ENCODE measurements around the gene DKC1. TPM values are rescaled to one million over a fixed set of nuclear protein-coding genes. Genes with fewer than 3 reads are reported as not detected.
"Not testable (repeated sequence)": the region's sequence is repeated elsewhere in the genome, so short reads cannot be mapped to it uniquely, and the experiment has no call there.

DKC1 gene
- total RNA-seq, 1 donor from 2014 or later, result 45.6 TPM

- Mint-ChIP-seq H3K9me3 (peaks cover 22% of the 10 kb centered on the region), H3K4me1 (no peaks in the 10 kb centered on the region), H3K4me3 (no peak overlapping the region), H3K27ac (no peak overlapping the region), H3K36me3 (no peaks in the 10 kb centered on the region), H3K27me3 (ENCODE audit: insufficient read depth, low read depth) (peaks cover 2% of the 10 kb centered on the region)
- Histone ChIP-seq H3K4me3 (no peak overlapping the region), H2AFZ (replicated peaks) (no peak overlapping the region), H3K27ac (no peak overlapping the region), H3K9ac (no peak overlapping the region), H3F3A (ENCODE audit: low read depth) (no peaks in the 10 kb centered on the region), H3K4me2 (no peak overlapping the region), H3K79me2 (ENCODE audit: low read depth) (no peaks in the 10 kb centered on the region), H3K4me1 (no peaks in the 10 kb centered on the region), H4K20me1 (ENCODE audit: low read depth) (no peaks in the 10 kb centered on the region), H3K9me3 (ENCODE audit: low read depth) (peaks cover 10% of the 10 kb centered on the region), H3K36me3 (peaks cover 4% of the 10 kb centered on the region), H3K27me3 (peaks cover 4% of the 10 kb centered on the region)
- TF ChIP-seq CTCF (IDR thresholded peaks at IDR 0.05) (no peak), EZH2 (IDR thresholded peaks at IDR 0.05) (no peak), EZH2phosphoT487 (IDR thresholded peaks at IDR 0.05) (no peak)
- no peak for DNase-seq (ENCODE audit: low spot score)
Measured at GRCh38 chrX:154812341-154813101, 49.9 kb downstream of the DKC1 start.

GRCh38 chrX:154813801-154814200 is 51.1 kb downstream of the DKC1 start:
- H3K4me1 Mint-ChIP-seq, result no peaks in the 10 kb centered on the region
- H3K4me3 ChIP-seq, result no peak overlapping the region
- no peaks in the 10 kb centered on the region for H3K4me1 ChIP-seq
- H3K4me2 ChIP-seq, result no peak overlapping the region
- TF ChIP-seq CTCF (IDR thresholded peaks at IDR 0.05), result no peak
- no peak for TF ChIP-seq EZH2 (IDR thresholded peaks at IDR 0.05)
- no peak for TF ChIP-seq EZH2phosphoT487 (IDR thresholded peaks at IDR 0.05)
- H2AFZ ChIP-seq (replicated peaks), result no peak overlapping the region
- H3F3A ChIP-seq (ENCODE audit: low read depth), result no peaks in the 10 kb centered on the region
- H3K27ac Mint-ChIP-seq, result no peak overlapping the region
- H3K27me3 ChIP-seq, result no peaks in the 10 kb centered on the region
- no peak overlapping the region for H3K27ac ChIP-seq
- H3K79me2 ChIP-seq (ENCODE audit: low read depth), result no peaks in the 10 kb centered on the region
- peaks cover 2% of the 10 kb centered on the region for H3K27me3 Mint-ChIP-seq (ENCODE audit: insufficient read depth, low read depth)
- no peak overlapping the region for H3K9ac ChIP-seq
- H4K20me1 ChIP-seq (ENCODE audit: low read depth), result no peaks in the 10 kb centered on the region
- H3K9me3 Mint-ChIP-seq, result peaks cover 13% of the 10 kb centered on the region
- no peak for DNase-seq (ENCODE audit: low spot score)
- H3K36me3 Mint-ChIP-seq, result no peaks in the 10 kb centered on the region
- H3K4me3 Mint-ChIP-seq, result no peak overlapping the region
- peaks cover 4% of the 10 kb centered on the region for H3K36me3 ChIP-seq
- H3K9me3 ChIP-seq (ENCODE audit: low read depth), result peaks cover 10% of the 10 kb centered on the region

GRCh38 chrX:154815274-154815818 is 52.7 kb downstream of the DKC1 start:
- Histone ChIP-seq H3K9ac (no peak overlapping the region), H3K4me1 (no peaks in the 10 kb centered on the region), H3K36me3 (peaks cover 4% of the 10 kb centered on the region), H3K4me3 (no peak overlapping the region), H3K79me2 (ENCODE audit: low read depth) (no peaks in the 10 kb centered on the region), H4K20me1 (ENCODE audit: low read depth) (no peaks in the 10 kb centered on the region), H3F3A (ENCODE audit: low read depth) (no peaks in the 10 kb centered on the region), H3K27ac (no peak overlapping the region), H3K9me3 (ENCODE audit: low read depth) (peaks cover 10% of the 10 kb centered on the region), H2AFZ (replicated peaks) (no peak overlapping the region), H3K27me3 (no peaks in the 10 kb centered on the region), H3K4me2 (no peak overlapping the region)
- Mint-ChIP-seq H3K9me3 (peaks cover 6% of the 10 kb centered on the region), H3K4me1 (peaks cover 11% of the 10 kb centered on the region), H3K27me3 (ENCODE audit: insufficient read depth, low read depth) (peaks cover 2% of the 10 kb centered on the region), H3K4me3 (no peak overlapping the region), H3K27ac (no peak overlapping the region), H3K36me3 (no peaks in the 10 kb centered on the region)
- TF ChIP-seq EZH2phosphoT487 (IDR thresholded peaks at IDR 0.05), result no peak
- no peak for TF ChIP-seq CTCF (IDR thresholded peaks at IDR 0.05)
- TF ChIP-seq EZH2 (IDR thresholded peaks at IDR 0.05), result no peak
- no peak for DNase-seq (ENCODE audit: low spot score)

GRCh38 chrX:154816326-154816898 is 53.7 kb downstream of the DKC1 start:
- H3K27ac Mint-ChIP-seq; H3K27ac ChIP-seq; H3K36me3 ChIP-seq; H3K27me3 Mint-ChIP-seq (ENCODE audit: insufficient read depth, low read depth); H3K4me3 ChIP-seq; H3K9me3 ChIP-seq (ENCODE audit: low read depth); H3K4me3 Mint-ChIP-seq; H4K20me1 ChIP-seq (ENCODE audit: low read depth); H3K4me2 ChIP-seq; H3K27me3 ChIP-seq; H3K9me3 Mint-ChIP-seq; H3K9ac ChIP-seq; H3K4me1 ChIP-seq; H3K79me2 ChIP-seq (ENCODE audit: low read depth); H3F3A ChIP-seq (ENCODE audit: low read depth); H3K36me3 Mint-ChIP-seq; DNase-seq (ENCODE audit: low spot score); H2AFZ ChIP-seq (replicated peaks): not testable (repeated sequence)
- H3K4me1 Mint-ChIP-seq, result peaks cover 11% of the 10 kb centered on the region

- H3F3A ChIP-seq (ENCODE audit: low read depth); H3K9me3 Mint-ChIP-seq; H3K36me3 Mint-ChIP-seq; H3K27ac Mint-ChIP-seq; H4K20me1 ChIP-seq (ENCODE audit: low read depth); H3K4me2 ChIP-seq; H3K36me3 ChIP-seq; H3K79me2 ChIP-seq (ENCODE audit: low read depth); H3K27me3 ChIP-seq; H3K9me3 ChIP-seq (ENCODE audit: low read depth); H3K27ac ChIP-seq; H3K27me3 Mint-ChIP-seq (ENCODE audit: insufficient read depth, low read depth); DNase-seq (ENCODE audit: low spot score); H3K4me3 ChIP-seq; H3K9ac ChIP-seq; H3K4me1 ChIP-seq; H3K4me3 Mint-ChIP-seq; H2AFZ ChIP-seq (replicated peaks): not testable (repeated sequence)
- peaks cover 11% of the 10 kb centered on the region for H3K4me1 Mint-ChIP-seq
Measured at GRCh38 chrX:154817048-154817618, 54.5 kb downstream of the DKC1 start.
